Subcutaneous abdominal adipose tissue (tissue), 5 donors: Measurements from ENCODE around the gene FGGY.
A peak's percentile ranks its signal among the peaks of the same experiment; 100 is the strongest.

Experiments used
- H3K27ac ChIP-seq: one replicate; pipeline ENCODE4 v1.7.0; 2013; ENCODE audit warnings: low read depth, mild to moderate bottlenecking, inconsistent platforms, low read length, moderate library complexity
- H3K27me3 ChIP-seq, 5 donors: one replicate each; pipeline ENCODE4 v1.7.0; 2013; ENCODE audit warnings: low read length in 5 of 5, inconsistent platforms in 1 of 5; ENCODE audit not compliant: control insufficient read depth in 5 of 5, insufficient read depth in 4 of 5
- H3K36me3 ChIP-seq, 5 donors: one replicate each; pipeline ENCODE4 v1.7.0; 2013; ENCODE audit warnings: low read length in 5 of 5; ENCODE audit not compliant: control insufficient read depth in 5 of 5, insufficient read depth in 5 of 5
- H3K4me1 ChIP-seq, 5 donors: one replicate each; pipeline ENCODE4 v1.7.0; 2013; ENCODE audit warnings: low read length in 5 of 5, mild to moderate bottlenecking in 3 of 5, moderate library complexity in 1 of 5; ENCODE audit not compliant: control insufficient read depth in 5 of 5, insufficient read depth in 5 of 5
- H3K4me3 ChIP-seq, 5 donors: one replicate each; pipeline ENCODE4 v1.7.0; 2013; ENCODE audit warnings: low read length in 5 of 5, low read depth in 1 of 5
- H3K9ac ChIP-seq, 5 donors: one replicate each; pipeline ENCODE4 v1.7.0; 2013; ENCODE audit warnings: low read length in 5 of 5, mild to moderate bottlenecking in 4 of 5, moderate library complexity in 3 of 5
- H3K9me3 ChIP-seq, 5 donors: one replicate each; pipeline ENCODE4 v1.7.0; 2013; ENCODE audit warnings: low read length in 5 of 5; ENCODE audit not compliant: control insufficient read depth in 5 of 5
- donor health status: healthy.
- donor health status: healthy.
- donor health status: healthy.
- donor health status: healthy.
- donor health status: healthy.

FGGY gene

GRCh38 chr1:59428828-59429227 lies 131.9 kb downstream of the FGGY start:
- H3K27me3 ChIP-seq, result peaks cover 0 to 3% (median 0%) of the 10 kb centered on the region in 5 donors
- no peak overlapping the region for H3K9ac ChIP-seq
- peaks cover 0 to 2% (median 0%) of the 10 kb centered on the region in 5 donors for H3K9me3 ChIP-seq
- no peak overlapping the region for H3K27ac ChIP-seq
- no peak overlapping the region for H3K4me3 ChIP-seq
- no peaks in the 10 kb centered on the region for H3K36me3 ChIP-seq
- H3K4me1 ChIP-seq, result peaks cover under 1 to 20% (median 13%) of the 10 kb centered on the region in 5 donors

- Histone ChIP-seq H3K9me3 (peaks cover 0 to 2% (median 0%) of the 10 kb centered on the region in 5 donors), H3K27me3 (peaks cover 0 to 3% (median 0%) of the 10 kb centered on the region in 5 donors), H3K36me3 (no peaks in the 10 kb centered on the region), H3K4me1 (peaks cover 8 to 23% (median 19%) of the 10 kb centered on the region in 5 donors), H3K27ac (no peak overlapping the region), H3K4me3 (no peak overlapping the region), H3K9ac (no peak overlapping the region)
Observed at GRCh38 chr1:59429656-59430055, 132.8 kb downstream of the FGGY start.

GRCh38 chr1:59431566-59432294 lies 134.8 kb downstream of the FGGY start:
- Histone ChIP-seq H3K9ac (no peak overlapping the region), H3K36me3 (no peaks in the 10 kb centered on the region), H3K27ac (no peak overlapping the region), H3K4me3 (no peak overlapping the region), H3K4me1 (peaks cover 9 to 31% (median 22%) of the 10 kb centered on the region in 5 donors), H3K27me3 (peaks cover 0 to 3% (median 0%) of the 10 kb centered on the region in 5 donors), H3K9me3 (peaks cover 0 to 2% (median 0%) of the 10 kb centered on the region in 5 donors)

- Histone ChIP-seq H3K4me3 (no peak overlapping the region), H3K4me1 (peaks cover 9 to 41% (median 24%) of the 10 kb centered on the region in 5 donors), H3K9me3 (peaks cover 0 to 2% (median 0%) of the 10 kb centered on the region in 5 donors), H3K36me3 (no peaks in the 10 kb centered on the region), H3K27me3 (peaks cover 0 to 3% (median 0%) of the 10 kb centered on the region in 5 donors), H3K9ac (peak overlapping the region in 1 of 5 donors; percentile 19), H3K27ac (peak overlapping the region; percentile 64)
Observed at GRCh38 chr1:59432531-59433439, 135.9 kb downstream of the FGGY start.

- Histone ChIP-seq H3K4me3 (no peak overlapping the region), H3K4me1 (peaks cover 9 to 47% (median 30%) of the 10 kb centered on the region in 5 donors), H3K36me3 (no peaks in the 10 kb centered on the region), H3K9me3 (peaks cover 0 to 2% (median 0%) of the 10 kb centered on the region in 5 donors), H3K27me3 (peaks cover 0 to 3% (median 0%) of the 10 kb centered on the region in 5 donors), H3K9ac (peak overlapping the region in 1 of 5 donors; percentile 51), H3K27ac (peak overlapping the region; percentile 64)
Observed at GRCh38 chr1:59433440-59433813, 136.5 kb downstream of the FGGY start.

- no peaks in the 10 kb centered on the region for H3K36me3 ChIP-seq
- H3K27me3 ChIP-seq, result peaks cover 0 to 3% (median 0%) of the 10 kb centered on the region in 5 donors
- peak overlapping the region; percentile 64 for H3K27ac ChIP-seq
- no peak overlapping the region for H3K4me3 ChIP-seq
- H3K4me1 ChIP-seq, result peaks cover 9 to 47% (median 31%) of the 10 kb centered on the region in 5 donors
- no peak overlapping the region for H3K9ac ChIP-seq
- peaks cover 0 to 2% (median 0%) of the 10 kb centered on the region in 5 donors for H3K9me3 ChIP-seq
Observed at GRCh38 chr1:59434336-59434735, 137.4 kb downstream of the FGGY start.

GRCh38 chr1:59436637-59437036 lies 139.7 kb downstream of the FGGY start:
- Histone ChIP-seq H3K9ac (no peak overlapping the region), H3K27ac (no peak overlapping the region)

GRCh38 chr1:59438058-59438560 lies 141.2 kb downstream of the FGGY start:
- Histone ChIP-seq H3K36me3 (peaks cover 0 to 4% (median 0%) of the 10 kb centered on the region in 5 donors), H3K4me3 (no peak overlapping the region), H3K9me3 (peaks cover 0 to 2% (median 0%) of the 10 kb centered on the region in 5 donors), H3K27ac (no peak overlapping the region), H3K27me3 (peaks cover 0 to 3% (median 0%) of the 10 kb centered on the region in 5 donors), H3K9ac (no peak overlapping the region), H3K4me1 (peaks cover 5 to 42% (median 25%) of the 10 kb centered on the region in 5 donors)

More at GRCh38 chr1:59436637-59437036, 139.7 kb downstream of the FGGY start:
- H3K9me3 ChIP-seq, result peaks cover 0 to 2% (median 0%) of the 10 kb centered on the region in 5 donors
- H3K27me3 ChIP-seq, result peaks cover 0 to 3% (median 0%) of the 10 kb centered on the region in 5 donors
- H3K36me3 ChIP-seq, result no peaks in the 10 kb centered on the region
- H3K4me3 ChIP-seq, result no peak overlapping the region
- H3K4me1 ChIP-seq, result peaks cover 9 to 47% (median 31%) of the 10 kb centered on the region in 5 donors

- Histone ChIP-seq H3K4me1 (peaks cover 0 to 15% (median 10%) of the 10 kb centered on the region in 5 donors), H3K9ac (no peak overlapping the region), H3K4me3 (no peak overlapping the region), H3K27ac (no peak overlapping the region), H3K36me3 (peaks cover 0 to 4% (median 0%) of the 10 kb centered on the region in 5 donors), H3K27me3 (no peaks in the 10 kb centered on the region), H3K9me3 (no peaks in the 10 kb centered on the region)
Observed at GRCh38 chr1:59442492-59442891, 145.6 kb downstream of the FGGY start.
